Skeletal muscle cell (primary cell): ENCODE data around the gene KCNT1.

ENCODE experiments used
- DNase-seq: peaks from one replicate; pipeline ENCODE4 v3.0.0-alpha.2; 2010; ENCODE audit warnings: low read depth
- H3K4me3 ChIP-seq: 2 replicates; pipeline ENCODE4 v1.5.1; 2011; ENCODE audit warnings: low read depth, mild to moderate bottlenecking, control low read depth, low read length, moderate library complexity

KCNT1 gene

DNA sequence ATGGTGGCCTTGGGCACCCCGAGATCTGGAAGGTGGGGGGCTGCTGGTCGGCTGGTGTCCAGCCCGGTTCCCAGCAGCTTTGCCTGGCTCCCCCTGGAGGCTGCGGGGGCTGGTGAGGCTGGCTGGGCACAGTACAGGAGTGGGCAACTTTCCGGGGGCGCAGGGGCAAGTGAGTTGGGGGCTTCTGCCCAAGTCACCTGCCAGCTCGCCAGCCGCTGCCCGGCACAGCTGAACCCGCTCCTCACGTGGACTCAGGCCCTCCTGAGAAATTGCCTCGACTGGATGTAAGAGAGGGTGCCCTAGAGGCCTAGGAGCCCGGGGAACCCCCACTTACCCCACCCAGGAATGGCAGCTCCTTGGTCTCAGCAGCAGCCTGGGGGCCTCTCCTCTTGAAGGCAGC lies 15.4 kb downstream of the KCNT1 start:
- no peak for DNase-seq
- H3K4me3 ChIP-seq: no peak overlapping the region

DNA sequence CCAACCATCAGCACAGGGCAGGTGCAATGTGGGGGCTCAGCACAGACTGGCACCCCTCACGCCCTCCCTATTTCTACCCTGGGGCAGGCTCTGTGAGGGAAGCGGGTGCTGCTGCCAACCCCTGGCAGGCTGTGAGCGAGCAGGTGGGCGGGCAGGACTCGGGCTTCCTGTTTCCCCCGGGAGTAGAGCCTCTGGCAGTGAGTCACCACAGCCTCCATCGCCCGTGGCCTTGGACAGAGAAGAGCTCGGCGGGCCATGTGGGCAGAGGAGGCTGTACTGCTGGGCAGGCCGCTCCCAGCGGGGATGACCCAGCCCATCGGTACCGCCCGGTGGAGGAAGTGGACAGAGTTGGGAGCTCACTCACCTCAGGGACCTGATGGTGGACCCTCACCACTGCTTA lies 16.6 kb downstream of the KCNT1 start:
- DNase-seq: no peak
- no peak overlapping the region for H3K4me3 ChIP-seq

DNA sequence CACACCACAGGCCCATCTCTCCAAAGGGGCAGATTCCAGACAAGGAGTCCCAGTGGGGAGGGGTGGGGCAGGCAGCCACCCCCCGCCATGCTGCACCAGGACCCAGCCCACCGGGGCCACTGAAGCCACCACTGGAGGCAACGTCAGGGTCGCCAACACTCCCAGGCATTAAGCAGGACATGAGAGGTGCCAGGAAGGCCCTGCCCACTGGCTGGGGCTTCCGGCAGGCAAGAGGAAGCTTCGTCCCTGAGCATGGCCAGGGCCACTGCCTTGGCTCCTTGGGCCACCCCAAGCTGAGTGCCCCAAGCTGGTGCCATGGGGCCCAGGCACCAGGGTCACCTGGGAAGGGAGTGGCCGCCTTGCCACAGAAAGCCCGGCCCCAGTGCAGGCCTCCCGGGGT lies 17.5 kb downstream of the KCNT1 start:
- no peak for DNase-seq
- no peak overlapping the region for H3K4me3 ChIP-seq

DNA sequence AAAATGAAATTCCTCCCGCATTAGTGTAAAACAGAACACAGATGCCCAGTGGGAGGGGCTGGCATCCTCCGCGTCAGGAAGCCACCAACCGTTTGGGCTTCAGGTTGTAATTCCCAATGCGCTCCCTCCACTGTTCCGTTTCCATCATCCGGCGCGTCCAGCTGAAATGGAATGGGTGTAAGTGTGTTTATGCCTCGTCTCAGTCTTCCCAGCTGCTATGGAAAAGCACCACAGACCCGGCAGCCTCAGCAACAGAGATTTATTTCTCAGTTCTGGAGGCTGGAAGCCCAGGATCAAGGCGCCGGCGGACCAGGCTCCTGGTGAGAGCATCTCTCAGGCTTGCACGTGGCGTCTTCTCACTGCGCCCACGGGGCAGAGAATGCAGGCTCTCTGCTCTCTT lies 20.4 kb downstream of the KCNT1 start:
- H3K4me3 ChIP-seq: no peak overlapping the region
- no peak for DNase-seq

DNA sequence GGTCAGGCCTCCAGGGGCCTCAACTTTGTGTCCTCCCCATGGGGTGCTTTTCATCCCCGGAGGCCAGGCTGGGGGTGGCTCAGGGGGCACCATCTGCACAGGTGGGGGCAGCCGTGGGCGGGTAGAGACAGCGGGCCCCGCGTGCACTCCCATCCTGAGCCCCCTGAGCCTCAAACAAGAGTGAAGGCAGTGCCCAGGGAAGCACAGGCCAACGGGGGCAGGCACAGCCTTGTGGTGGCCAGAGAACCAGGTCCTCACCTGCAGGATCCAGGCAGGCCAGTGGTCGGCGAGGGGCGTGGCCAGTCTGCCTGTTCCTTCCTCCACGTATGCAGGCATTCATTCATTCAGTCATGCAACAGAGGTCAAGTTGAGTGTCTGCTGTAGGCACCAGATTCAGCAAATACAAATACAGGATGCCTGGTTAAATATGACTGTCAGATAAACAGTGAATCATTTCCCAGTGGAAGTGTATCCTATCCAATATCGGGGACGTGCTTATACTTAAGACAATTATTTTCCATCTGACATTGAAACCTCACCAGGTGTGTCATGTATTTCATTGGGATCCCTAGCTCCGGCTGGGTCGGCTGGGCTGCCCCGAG lies 22.3 kb downstream of the KCNT1 start:
- no peak for DNase-seq
- H3K4me3 ChIP-seq: no peak overlapping the region

DNA sequence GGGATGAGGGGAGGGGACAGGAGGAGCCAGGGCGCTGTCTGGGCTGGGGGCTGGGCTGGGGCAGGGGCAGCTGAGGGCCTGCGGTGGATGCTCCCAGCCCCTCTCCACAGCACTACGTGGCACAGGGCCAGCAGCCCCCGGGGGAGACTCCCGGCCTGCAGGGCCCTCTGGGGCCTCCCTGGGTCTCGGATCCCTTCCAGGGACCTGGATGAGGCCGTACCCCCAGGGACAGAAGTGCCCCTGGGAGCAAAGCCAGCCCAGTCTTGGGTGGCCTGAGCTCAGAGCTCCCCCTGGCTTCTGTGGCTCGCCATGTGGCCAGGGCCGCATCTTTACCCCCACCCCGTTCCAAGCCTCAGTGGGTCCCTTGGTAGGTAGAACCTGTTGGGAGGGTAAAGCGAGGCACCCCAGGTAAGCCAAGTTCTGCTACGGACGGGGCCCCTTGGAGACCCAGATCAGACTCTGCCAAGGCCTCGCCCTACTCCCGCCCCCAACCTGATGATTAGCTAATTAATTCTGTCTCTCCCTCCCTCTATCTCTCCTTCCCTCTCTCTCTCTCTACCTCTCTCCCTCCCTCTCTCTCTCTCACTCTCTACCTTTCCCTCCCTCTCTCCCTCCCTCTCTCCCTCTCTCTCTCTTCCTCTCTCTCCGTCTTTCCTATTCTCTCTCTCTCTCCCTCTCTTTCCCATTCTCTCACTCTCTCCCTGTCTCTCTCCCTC lies 24.3 kb downstream of the KCNT1 start:
- H3K4me3 ChIP-seq: no peak overlapping the region
- DNase-seq: no peak

DNA sequence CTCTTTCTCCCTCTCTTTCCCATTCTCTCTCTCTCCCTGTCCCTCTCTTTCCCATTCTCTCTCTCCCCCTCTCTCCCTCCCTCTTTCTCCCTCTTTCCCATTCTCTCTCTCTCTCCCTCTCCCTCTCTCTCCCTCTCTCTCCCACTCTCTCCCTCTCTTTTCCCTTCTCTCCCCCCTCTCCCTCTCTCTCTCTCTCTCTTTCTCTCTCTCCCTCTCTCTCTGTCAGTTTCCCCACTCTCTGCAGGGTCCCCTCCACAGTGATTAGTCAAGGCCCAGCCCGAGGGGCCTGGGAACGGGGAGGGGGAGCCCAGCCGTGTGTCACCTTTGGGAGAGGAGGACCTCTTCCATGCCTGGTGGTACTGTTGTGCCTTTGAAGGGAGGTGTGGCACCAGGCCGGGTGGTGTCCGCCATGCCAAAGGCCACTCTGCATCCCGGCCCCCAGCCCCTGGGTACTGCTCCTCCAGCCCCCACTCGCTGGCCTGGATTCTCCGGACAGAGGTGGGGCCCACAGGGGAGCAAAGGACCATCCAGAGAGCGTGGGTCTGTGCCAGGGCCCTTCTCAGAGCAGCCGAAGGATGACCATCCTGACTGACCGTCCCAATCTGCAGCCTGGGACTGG lies 25.4 kb downstream of the KCNT1 start:
- no peak for DNase-seq
- no peak overlapping the region for H3K4me3 ChIP-seq

DNA sequence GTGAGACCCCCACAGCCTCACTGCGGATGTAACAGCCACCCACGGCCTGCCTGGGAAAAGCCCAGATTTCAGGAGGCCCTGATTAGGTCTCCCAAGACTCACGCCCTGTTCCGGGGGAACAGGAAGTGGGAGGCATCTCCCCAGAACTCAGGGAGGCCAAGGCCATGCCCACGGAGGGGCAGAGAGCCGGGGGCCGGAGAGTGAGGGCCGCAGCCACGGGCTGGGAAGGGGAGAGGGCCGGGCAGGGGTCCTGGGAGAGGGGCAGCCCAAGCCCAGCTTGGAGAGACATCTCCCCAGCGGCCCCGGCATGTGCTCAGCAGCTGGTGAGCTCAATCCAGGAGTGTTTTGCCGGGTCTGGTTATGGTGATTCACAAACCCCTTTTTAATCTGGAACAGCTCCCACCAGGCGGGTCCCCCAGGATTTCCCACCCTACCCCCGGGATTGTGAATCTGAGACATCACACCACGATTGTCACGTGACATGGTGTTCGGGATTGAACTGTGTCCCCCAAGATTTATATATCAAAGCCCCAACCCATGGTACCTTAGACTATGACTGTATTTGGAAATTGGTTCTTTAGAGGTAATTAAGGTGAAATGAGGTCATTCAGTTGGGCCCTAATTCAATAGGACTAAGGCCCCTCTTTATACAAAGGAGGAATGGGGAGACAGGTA lies 26.6 kb downstream of the KCNT1 start:
- H3K4me3 ChIP-seq: no peak overlapping the region
- DNase-seq: no peak

DNA sequence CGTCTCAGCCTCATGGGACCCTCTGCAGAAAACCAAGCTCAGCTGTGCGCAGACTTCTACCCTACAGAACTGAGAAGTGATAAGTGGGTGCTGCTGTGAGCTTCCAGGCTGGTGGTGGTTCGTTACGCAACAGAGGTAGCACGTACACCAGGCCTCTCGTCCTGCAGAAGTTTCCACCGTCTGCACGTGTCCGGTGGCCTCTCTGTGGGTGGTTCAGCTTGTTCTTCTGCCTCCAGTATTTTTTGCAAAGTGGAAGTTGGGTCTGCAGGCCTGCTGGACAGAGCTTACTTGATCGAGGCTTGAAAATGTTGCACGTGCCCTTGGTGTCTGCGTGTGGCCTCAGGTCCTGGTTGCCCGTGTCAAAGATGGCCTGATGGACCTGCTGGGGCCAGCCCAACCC lies 27.5 kb downstream of the KCNT1 start:
- no peak overlapping the region for H3K4me3 ChIP-seq
- DNase-seq: no peak

DNA sequence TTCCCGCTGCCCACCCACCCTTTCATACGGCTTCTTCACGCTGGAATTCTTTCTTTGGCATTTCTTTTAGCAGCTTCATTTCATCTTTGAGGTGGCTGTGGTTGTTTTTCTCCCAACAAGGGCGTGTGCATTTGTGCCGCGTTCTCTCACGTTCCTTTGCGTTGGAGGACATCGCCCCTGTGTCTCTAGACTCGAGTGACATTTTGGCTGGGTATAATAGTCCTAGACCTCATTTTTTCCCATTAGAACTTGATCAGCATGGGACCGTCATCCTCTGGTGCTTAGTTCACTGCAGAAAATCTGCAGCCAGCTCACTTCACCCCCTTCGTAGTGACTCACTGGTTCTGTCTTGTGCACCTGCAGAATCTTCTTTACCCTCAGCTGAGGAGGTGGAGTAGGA lies 29.5 kb downstream of the KCNT1 start:
- DNase-seq: no peak
- H3K4me3 ChIP-seq: no peak overlapping the region

DNA sequence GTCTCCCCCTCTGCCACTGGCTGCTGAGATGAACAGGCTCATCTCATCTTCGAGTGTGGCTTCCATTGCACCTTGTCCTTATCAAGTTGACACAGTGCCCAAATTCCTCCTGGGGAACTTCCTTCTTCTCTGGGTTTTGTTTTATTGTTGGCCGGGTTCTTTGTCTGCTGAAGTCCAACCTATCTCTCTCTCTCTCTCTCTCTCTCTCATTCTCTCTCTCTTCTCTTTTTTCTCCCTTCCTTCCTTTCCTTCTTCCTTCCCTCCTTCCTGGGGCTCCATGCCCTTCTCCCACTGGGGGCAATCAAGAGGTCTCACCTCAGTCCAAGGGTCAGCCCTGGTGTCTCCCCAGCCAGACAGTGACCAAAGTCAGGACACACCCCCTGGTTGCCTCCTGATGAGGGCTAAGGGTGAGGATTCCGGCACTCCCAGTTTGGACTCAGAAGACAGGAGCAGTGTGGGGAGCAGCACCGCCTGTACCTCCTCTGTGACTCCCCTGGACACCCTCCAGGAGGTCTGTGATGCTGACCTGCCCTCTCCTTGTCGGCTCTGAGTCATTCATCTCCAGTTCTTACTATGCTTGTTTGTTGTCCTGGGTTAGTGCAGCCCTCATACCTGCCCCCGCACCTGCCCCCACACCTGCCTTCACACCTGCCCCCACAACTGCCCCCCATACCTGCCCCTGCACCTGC lies 30.7 kb downstream of the KCNT1 start:
- no peak for DNase-seq
- no peak overlapping the region for H3K4me3 ChIP-seq

DNA sequence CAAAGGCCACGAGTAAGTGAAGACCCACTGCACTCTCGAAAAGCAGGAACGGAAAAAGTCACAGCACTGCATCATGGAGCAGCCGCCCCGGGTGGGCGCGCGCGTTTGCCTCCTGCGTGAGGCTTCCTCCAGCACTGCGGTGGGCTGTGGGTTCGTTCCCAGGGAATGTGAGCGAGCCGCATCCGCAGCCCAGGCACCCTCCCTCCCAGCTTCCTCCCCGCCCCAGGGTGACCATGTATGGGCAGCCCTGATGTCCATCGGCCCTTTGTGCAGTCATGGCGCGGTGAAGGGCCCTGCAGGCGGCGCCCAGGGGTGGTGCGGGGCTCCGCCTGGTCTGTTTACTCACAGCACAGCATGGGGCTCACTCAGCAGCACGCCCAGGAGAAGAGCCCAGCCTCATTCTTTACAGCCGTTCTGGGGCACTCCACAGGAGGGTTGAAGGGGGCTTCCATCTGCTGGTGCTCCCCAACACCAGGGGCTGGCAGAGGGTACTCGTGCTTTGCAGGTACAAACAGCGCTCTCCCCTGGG lies 32.7 kb downstream of the KCNT1 start:
- H3K4me3 ChIP-seq: no peak overlapping the region
- no peak for DNase-seq

DNA sequence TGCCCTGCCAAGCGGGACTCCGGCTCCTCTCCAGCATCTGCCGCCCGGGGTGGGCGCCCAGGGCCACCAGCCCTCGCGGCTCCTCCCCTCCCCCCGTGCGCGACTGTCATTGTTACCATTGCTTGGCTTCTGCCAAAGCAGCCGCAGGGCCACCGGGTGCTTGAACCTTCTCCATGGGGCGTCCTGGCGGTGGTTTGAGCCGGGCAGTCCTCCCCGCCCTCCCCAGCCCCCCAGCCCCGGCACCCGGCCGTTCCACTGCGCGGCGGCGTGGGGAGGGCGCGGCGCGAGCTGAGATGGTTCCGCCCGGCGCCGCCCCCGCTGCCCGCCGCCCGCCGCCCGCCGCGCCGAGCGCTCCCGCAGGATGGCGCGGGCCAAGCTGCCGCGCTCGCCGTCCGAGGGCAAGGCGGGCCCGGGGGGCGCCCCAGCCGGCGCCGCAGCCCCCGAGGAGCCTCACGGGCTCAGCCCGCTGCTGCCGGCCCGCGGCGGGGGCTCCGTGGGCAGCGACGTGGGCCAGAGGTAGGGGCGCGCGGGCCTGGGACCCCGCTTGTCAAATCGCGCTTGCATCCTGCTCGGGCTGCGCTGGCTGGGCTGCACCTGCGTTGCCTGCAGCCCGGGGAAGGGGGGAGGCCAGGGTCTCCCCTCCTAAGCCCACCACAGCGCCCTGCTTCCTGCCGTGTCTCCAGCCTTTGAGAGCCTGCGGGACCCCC lies 34.4 kb downstream of the KCNT1 start:
- no peak for DNase-seq
- no peak overlapping the region for H3K4me3 ChIP-seq

DNA sequence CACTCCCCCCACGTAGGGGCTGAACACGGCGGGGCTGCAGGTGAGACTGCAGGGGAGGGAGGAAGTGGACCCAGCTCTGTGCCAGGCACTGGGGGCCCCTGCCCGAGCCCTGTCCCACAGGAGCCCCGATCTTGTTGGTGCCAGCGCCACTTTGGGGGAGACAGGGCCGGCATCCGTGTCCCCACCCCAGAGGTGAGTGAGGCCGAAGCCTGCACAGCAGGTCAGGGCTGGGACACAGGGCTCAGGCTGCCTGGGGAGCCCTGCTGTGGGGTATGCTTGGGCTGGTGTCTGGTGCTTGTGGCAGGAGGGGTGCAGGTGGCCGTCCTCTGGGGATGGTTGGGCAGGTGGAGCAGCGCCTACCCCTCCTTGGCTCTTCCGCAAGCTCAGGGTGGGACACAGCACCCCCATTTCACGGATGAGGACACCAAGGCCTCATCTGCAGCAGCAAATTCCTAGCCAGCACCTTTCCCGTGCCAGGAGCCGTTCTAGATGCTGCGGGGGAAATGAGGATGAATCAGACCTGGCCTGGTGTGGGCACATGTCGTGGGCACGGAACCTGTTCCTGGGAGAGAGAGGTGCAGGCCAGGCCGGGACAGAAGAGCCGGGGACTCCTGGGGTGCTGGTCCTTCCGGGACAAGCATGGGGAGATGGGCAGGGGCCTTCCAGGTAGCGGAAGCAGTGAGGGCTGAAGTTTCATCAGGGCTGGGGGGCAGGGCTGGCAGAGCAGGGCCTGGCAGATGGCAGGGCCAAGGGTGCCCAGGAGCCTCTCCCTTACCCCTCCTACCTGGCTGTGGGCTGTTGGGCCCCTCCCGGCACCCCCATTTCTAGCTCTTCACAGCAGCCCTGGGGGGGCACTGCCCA lies 35.2 kb downstream of the KCNT1 start:
- no peak overlapping the region for H3K4me3 ChIP-seq

DNA sequence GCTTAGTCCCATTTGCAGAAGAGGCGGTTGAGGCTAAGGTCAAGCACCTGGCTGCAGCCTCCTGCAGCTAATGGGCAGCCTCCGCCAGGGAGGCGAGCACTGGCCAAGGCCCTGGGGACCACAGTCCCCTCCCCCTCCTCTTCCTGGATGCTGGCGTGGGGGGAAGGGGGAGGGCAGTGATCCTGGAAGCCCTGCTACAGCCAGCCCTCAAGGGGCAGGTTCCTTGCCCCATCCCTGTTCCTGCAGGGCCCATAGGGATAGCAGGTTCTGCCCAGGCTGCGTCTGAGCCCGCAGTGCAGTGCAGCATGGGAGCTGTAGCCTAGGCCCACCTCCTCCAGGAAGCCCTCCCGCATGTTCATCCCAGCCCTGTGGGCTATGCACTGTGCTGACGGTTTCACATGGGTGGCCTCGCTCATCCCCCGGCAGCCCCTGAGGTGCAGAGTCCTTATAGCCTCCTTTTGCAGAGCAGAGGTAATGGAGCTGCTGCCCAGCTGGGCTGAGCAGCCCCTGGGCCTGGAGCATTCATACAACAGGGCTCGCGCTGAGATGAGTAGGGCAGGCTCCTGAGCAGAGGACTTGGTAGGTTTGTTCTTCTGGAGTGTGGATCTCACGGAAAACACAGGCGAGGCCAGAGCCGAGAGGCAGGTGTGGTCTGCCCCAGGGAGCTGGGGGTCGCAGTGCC lies 36.0 kb downstream of the KCNT1 start:
- no peak overlapping the region for H3K4me3 ChIP-seq
- DNase-seq: no peak

More for the DNA sequence above, 35.2 kb downstream of the KCNT1 start:
- no peak for DNase-seq

DNA sequence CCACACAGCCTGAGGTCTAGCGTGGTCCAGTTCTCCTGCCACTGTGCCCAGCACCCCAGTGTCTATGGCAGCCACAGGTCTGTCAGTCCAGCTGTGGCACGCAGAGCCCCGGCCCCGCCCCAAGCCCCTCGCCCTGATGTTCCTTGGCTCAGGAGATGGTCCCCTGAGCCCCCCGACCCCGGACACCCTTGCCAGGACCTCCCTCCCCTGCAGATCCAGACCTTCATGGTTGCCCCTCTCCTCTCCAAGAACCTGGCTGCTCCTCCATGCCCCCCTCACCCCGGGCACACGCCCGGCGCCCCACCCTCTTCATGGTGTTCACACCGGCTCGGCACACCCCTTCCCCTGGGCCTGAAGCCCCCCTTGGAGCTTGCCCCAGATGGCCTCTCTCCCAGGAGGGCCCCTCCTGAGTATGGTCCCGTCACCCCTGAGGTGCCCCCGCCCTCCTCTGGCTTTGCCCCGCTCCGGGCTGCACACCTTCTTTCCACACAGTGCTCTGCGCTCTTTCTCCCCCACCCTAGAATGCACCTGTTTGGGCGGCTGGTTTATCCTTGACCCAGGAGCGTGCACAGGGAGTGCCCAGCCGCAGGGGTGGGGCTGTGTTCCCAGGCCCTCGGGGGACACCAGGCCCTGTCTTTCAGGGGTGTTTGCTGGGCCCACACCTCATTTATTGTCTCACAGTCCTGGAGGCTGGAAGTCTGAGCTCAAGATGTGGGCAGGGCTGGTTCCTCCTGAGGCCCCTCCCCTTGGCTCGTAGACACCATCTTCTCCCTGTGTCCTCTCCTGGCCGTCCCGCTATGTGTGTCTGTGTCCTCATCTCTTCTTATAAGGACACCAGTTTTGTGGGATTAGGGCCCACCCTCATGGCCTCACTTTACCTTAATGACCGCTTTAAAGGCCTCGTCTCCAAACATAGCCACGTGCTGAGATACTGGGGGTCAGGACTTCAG lies 37.6 kb downstream of the KCNT1 start:
- H3K4me3 ChIP-seq: no peak overlapping the region
- no peak for DNase-seq
